ENCODE data around the gene MED13L.

DNA sequence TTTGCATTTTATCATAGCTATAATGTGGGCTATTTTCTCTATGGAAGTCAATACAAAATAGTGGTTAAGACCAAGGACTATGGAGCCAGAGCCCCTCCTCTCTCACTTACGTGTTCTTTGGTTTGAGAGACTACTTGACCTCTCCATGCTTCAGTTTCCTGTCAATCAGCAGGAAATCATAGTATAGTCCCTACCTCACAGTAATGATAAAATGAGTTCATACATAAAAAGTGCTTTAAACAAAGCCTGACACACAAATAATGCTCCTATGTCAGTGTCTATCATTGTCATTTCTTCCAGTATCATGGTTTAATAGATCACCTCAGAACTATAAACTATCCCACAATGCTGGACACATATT lies 90.4 kb downstream of the MED13L start:
- TF ChIP-seq, protein P1, sequence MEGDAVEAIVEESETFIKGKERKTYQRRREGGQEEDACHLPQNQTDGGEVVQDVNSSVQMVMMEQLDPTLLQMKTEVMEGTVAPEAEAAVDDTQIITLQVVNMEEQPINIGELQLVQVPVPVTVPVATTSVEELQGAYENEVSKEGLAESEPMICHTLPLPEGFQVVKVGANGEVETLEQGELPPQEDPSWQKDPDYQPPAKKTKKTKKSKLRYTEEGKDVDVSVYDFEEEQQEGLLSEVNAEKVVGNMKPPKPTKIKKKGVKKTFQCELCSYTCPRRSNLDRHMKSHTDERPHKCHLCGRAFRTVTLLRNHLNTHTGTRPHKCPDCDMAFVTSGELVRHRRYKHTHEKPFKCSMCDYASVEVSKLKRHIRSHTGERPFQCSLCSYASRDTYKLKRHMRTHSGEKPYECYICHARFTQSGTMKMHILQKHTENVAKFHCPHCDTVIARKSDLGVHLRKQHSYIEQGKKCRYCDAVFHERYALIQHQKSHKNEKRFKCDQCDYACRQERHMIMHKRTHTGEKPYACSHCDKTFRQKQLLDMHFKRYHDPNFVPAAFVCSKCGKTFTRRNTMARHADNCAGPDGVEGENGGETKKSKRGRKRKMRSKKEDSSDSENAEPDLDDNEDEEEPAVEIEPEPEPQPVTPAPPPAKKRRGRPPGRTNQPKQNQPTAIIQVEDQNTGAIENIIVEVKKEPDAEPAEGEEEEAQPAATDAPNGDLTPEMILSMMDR (conservative IDR thresholded peaks at IDR 0.05; ENCODE audit: low read depth, low read length): no peak
- no peak for TF ChIP-seq EZH2 (IDR thresholded peaks at IDR 0.05; ENCODE audit: borderline replicate concordance, low read depth, low read length, poor library complexity, severe bottlenecking)

All from A673 (cell line).